ENCODE results near the gene SEMA4D. TPM values are rescaled to one million over a fixed set of nuclear protein-coding genes. Genes with fewer than 3 reads are reported as not detected.
"Not testable (repeated sequence)": the region's sequence is repeated elsewhere in the genome, so short reads cannot be mapped to it uniquely, and the experiment has no call there.

Gene SEMA4D
- total and polyA plus RNA-seq, 2 donors: 9.1 to 14.0 TPM

- WGBS: 94% methylated on average over 26 of the region's 26 CpGs
- H3K27ac ChIP-seq (ENCODE audit: low read depth): no peak overlapping the region
- no peaks in the 10 kb centered on the region for H3K4me1 ChIP-seq (ENCODE audit: insufficient read depth)
- no peak overlapping the region for H3K4me3 ChIP-seq (ENCODE audit: low read depth, low read length)
- no peak for DNase-seq (ENCODE audit: extremely low spot score)
- peaks cover 2% of the 10 kb centered on the region for H3K36me3 ChIP-seq (ENCODE audit: insufficient read depth)
Observed at GRCh38 chr9:89380437-89381307, 117.2 kb downstream of the SEMA4D start.

GRCh38 chr9:89379508-89380115, 118.3 kb downstream of the SEMA4D start:
- DNase-seq (ENCODE audit: extremely low spot score): no peak
- Histone ChIP-seq H3K27ac (ENCODE audit: low read depth) (no peak overlapping the region), H3K4me3 (ENCODE audit: low read depth, low read length) (no peak overlapping the region), H3K36me3 (ENCODE audit: insufficient read depth) (peaks cover 2% of the 10 kb centered on the region), H3K4me1 (ENCODE audit: insufficient read depth) (no peaks in the 10 kb centered on the region)
- WGBS: 78% methylated on average over 14 of the region's 14 CpGs

- H3K27ac ChIP-seq (ENCODE audit: low read depth): no peak overlapping the region
- no peaks in the 10 kb centered on the region for H3K4me1 ChIP-seq (ENCODE audit: insufficient read depth)
- WGBS: 95% methylated on average over 14 of the region's 14 CpGs
- DNase-seq (ENCODE audit: extremely low spot score): no peak
- no peak overlapping the region for H3K4me3 ChIP-seq (ENCODE audit: low read depth, low read length)
- H3K36me3 ChIP-seq (ENCODE audit: insufficient read depth): peaks cover 2% of the 10 kb centered on the region
Observed at GRCh38 chr9:89379031-89379430, 118.9 kb downstream of the SEMA4D start.

- Histone ChIP-seq H3K36me3 (ENCODE audit: insufficient read depth) (peaks cover 2% of the 10 kb centered on the region), H3K27ac (ENCODE audit: low read depth) (no peak overlapping the region), H3K4me1 (ENCODE audit: insufficient read depth) (no peaks in the 10 kb centered on the region), H3K4me3 (ENCODE audit: low read depth, low read length) (no peak overlapping the region)
- no peak for DNase-seq (ENCODE audit: extremely low spot score)
- WGBS: 92% methylated on average over 21 of the region's 21 CpGs
Observed at GRCh38 chr9:89378541-89378940, 119.4 kb downstream of the SEMA4D start.

- no peak for DNase-seq (ENCODE audit: extremely low spot score)
- 77% methylated on average over 12 of the region's 12 CpGs for WGBS
- no peaks in the 10 kb centered on the region for H3K4me1 ChIP-seq (ENCODE audit: insufficient read depth)
- H3K4me3 ChIP-seq (ENCODE audit: low read depth, low read length): no peak overlapping the region
- no peak overlapping the region for H3K27ac ChIP-seq (ENCODE audit: low read depth)
- H3K36me3 ChIP-seq (ENCODE audit: insufficient read depth): peaks cover 2% of the 10 kb centered on the region
Observed at GRCh38 chr9:89377411-89377810, 120.5 kb downstream of the SEMA4D start.

GRCh38 chr9:89376741-89377351, 121.1 kb downstream of the SEMA4D start:
- H3K4me1 ChIP-seq (ENCODE audit: insufficient read depth): no peaks in the 10 kb centered on the region
- peak overlapping the region; percentile 57 for H3K27ac ChIP-seq (ENCODE audit: low read depth)
- H3K4me3 ChIP-seq (ENCODE audit: low read depth, low read length): no peak overlapping the region
- DNase-seq (ENCODE audit: extremely low spot score): no peak
- 70% methylated on average over 17 of the region's 17 CpGs for WGBS
- H3K36me3 ChIP-seq (ENCODE audit: insufficient read depth): peaks cover 2% of the 10 kb centered on the region

- H3K36me3 ChIP-seq (ENCODE audit: insufficient read depth): peaks cover 2% of the 10 kb centered on the region
- H3K4me3 ChIP-seq (ENCODE audit: low read depth, low read length): no peak overlapping the region
- WGBS: 82% methylated on average over 4 of the region's 4 CpGs
- H3K27ac ChIP-seq (ENCODE audit: low read depth): peak overlapping the region; percentile 57
- H3K4me1 ChIP-seq (ENCODE audit: insufficient read depth): no peaks in the 10 kb centered on the region
- DNase-seq (ENCODE audit: extremely low spot score): no peak
Observed at GRCh38 chr9:89376286-89376685, 121.6 kb downstream of the SEMA4D start.

- WGBS: 40% methylated on average over 8 of the region's 8 CpGs
- no peak overlapping the region for H3K27ac ChIP-seq (ENCODE audit: low read depth)
Observed at GRCh38 chr9:89375191-89375760, 122.6 kb downstream of the SEMA4D start.

GRCh38 chr9:89374176-89374575, 123.7 kb downstream of the SEMA4D start:
- Histone ChIP-seq H3K27ac (ENCODE audit: low read depth) (no peak overlapping the region), H3K4me3 (ENCODE audit: low read depth, low read length) (no peak overlapping the region), H3K4me1 (ENCODE audit: insufficient read depth) (no peaks in the 10 kb centered on the region), H3K36me3 (ENCODE audit: insufficient read depth) (no peaks in the 10 kb centered on the region)
- DNase-seq (ENCODE audit: extremely low spot score): no peak
- 81% methylated on average over 4 of the region's 4 CpGs for WGBS

More at GRCh38 chr9:89375191-89375760, 122.6 kb downstream of the SEMA4D start:
- peak; percentile 18 for DNase-seq (ENCODE audit: extremely low spot score)
- Histone ChIP-seq H3K36me3 (ENCODE audit: insufficient read depth) (no peaks in the 10 kb centered on the region), H3K4me1 (ENCODE audit: insufficient read depth) (no peaks in the 10 kb centered on the region), H3K4me3 (ENCODE audit: low read depth, low read length) (no peak overlapping the region)

- Histone ChIP-seq H3K36me3 (ENCODE audit: insufficient read depth) (no peaks in the 10 kb centered on the region), H3K4me1 (ENCODE audit: insufficient read depth) (no peaks in the 10 kb centered on the region), H3K27ac (ENCODE audit: low read depth) (no peak overlapping the region), H3K4me3 (ENCODE audit: low read depth, low read length) (no peak overlapping the region)
- 93% methylated on average over 8 of the region's 8 CpGs for WGBS
- DNase-seq (ENCODE audit: extremely low spot score): no peak
Observed at GRCh38 chr9:89372979-89373378, 124.9 kb downstream of the SEMA4D start.

GRCh38 chr9:89372230-89372816, 125.6 kb downstream of the SEMA4D start:
- 84% methylated on average over 14 of the region's 14 CpGs for WGBS
- no peak for DNase-seq (ENCODE audit: extremely low spot score)
- Histone ChIP-seq H3K27ac (ENCODE audit: low read depth) (no peak overlapping the region), H3K4me1 (ENCODE audit: insufficient read depth) (no peaks in the 10 kb centered on the region), H3K36me3 (ENCODE audit: insufficient read depth) (no peaks in the 10 kb centered on the region), H3K4me3 (ENCODE audit: low read depth, low read length) (no peak overlapping the region)

GRCh38 chr9:89371791-89372190, 126.1 kb downstream of the SEMA4D start:
- H3K4me3 ChIP-seq (ENCODE audit: low read depth, low read length); DNase-seq (ENCODE audit: extremely low spot score); H3K27ac ChIP-seq (ENCODE audit: low read depth); H3K4me1 ChIP-seq (ENCODE audit: insufficient read depth); H3K36me3 ChIP-seq (ENCODE audit: insufficient read depth): not testable (repeated sequence)
- 95% methylated on average over 5 of the region's 5 CpGs for WGBS

GRCh38 chr9:89370593-89370992, 127.3 kb downstream of the SEMA4D start:
- no peaks in the 10 kb centered on the region for H3K36me3 ChIP-seq (ENCODE audit: insufficient read depth)
- no peak overlapping the region for H3K27ac ChIP-seq (ENCODE audit: low read depth)
- H3K4me1 ChIP-seq (ENCODE audit: insufficient read depth): no peaks in the 10 kb centered on the region
- 98% methylated on average over 6 of the region's 6 CpGs for WGBS
- H3K4me3 ChIP-seq (ENCODE audit: low read depth, low read length): no peak overlapping the region
- DNase-seq (ENCODE audit: extremely low spot score): no peak

Data from urinary bladder (tissue), 4 donors.